Mucosa of descending colon (tissue), 3 donors: Measurements from ENCODE around the gene AMBP. TPM values are rescaled to one million over a fixed set of nuclear protein-coding genes. Genes with fewer than 3 reads are reported as not detected.

Experiments
- ATAC-seq: fragments of 200-7000 bp; cut with Tn5 transposase; one replicate; pipeline ENCODE4 v1.9.1; 2020; ENCODE audit warnings: mild to moderate bottlenecking, moderate library complexity
- DNase-seq, 3 donors: peaks; one replicate each; pipeline ENCODE4 v3.0.0-alpha.2; 2020
- H3K36me3 ChIP-seq: fragments of 200-600 bp; one replicate; pipeline ENCODE4 v1.8.0; 2021; ENCODE audit warnings: low read depth, mild to moderate bottlenecking
- H3K4me1 ChIP-seq: fragments of 200-600 bp; one replicate; pipeline ENCODE4 v1.8.0; 2021; ENCODE audit warnings: low read depth, mild to moderate bottlenecking
- H3K4me3 ChIP-seq: fragments of 200-600 bp; one replicate; pipeline ENCODE4 v1.8.0; 2021; ENCODE audit warnings: mild to moderate bottlenecking
- H3K9me3 ChIP-seq: fragments of 200-600 bp; one replicate; pipeline ENCODE4 v1.8.0; 2021; ENCODE audit warnings: mild to moderate bottlenecking
- CTCF ChIP-seq: fragments of 200-600 bp; IDR thresholded peaks from one replicate; pipeline ENCODE4 v1.8.0; 2022; ENCODE audit warnings: antibody characterized with exemption, mild to moderate bottlenecking
- intact Hi-C, 2 donors: fragments of 100-400 bp; cut with DNase I in 1 of 2; cut with micrococcal nuclease in 1 of 2; formaldehyde crosslinking; loops; one replicate each; pipeline versions ENCODE4 v1.11.0 to v1.11.1; 2022; cut with DNase I, micrococcal nuclease
- total RNA-seq, 3 donors: library from RNA; stranded (reverse); fragmentation: NEBNext Ultra II Directional in 2 of 3; extraction: Animal tissue kit (Norgen Biotek cat#: 25700) in 2 of 3; gene quantifications; one replicate each; pipeline versions ENCODE4 v1.2.1 to v1.2.4, GENCODE V29; 2021 to 2023
- donor health status: DM: no; HTN: no; CAD: no; lungs with moderate emphysema.
- donor health status: DM: no; HTN: no; CAD: no.
- donor health status: DM: no; HTN: yes; CAD: no.

The AMBP gene
- total RNA-seq, 3 donors from 2014 or later = 0.63 to 0.81 TPM; not detected in 1

GRCh38 chr9:114091711-114092110 is 13.6 kb upstream of the AMBP start:
- ATAC-seq (no peak), DNase-seq (no peak)
- intact Hi-C loops = no loop called here
- TF ChIP-seq CTCF = no peak
- Histone ChIP-seq H3K4me1 (no peaks in the 10 kb centered on the region), H3K4me3 (no peak overlapping the region), H3K36me3 (no peaks in the 10 kb centered on the region), H3K9me3 (no peaks in the 10 kb centered on the region)

- intact Hi-C loops = no loop called here
- no peak for DNase-seq
- Histone ChIP-seq H3K9me3 (no peaks in the 10 kb centered on the region), H3K4me3 (no peak overlapping the region), H3K36me3 (no peaks in the 10 kb centered on the region), H3K4me1 (no peaks in the 10 kb centered on the region)
- no peak for ATAC-seq
- TF ChIP-seq CTCF = no peak
These were observed 12.7 kb upstream of the AMBP start for GRCh38 chr9:114090798-114091197.

GRCh38 chr9:114089206-114089840 is 11.2 kb upstream of the AMBP start:
- ATAC-seq (no peak), DNase-seq (no peak)
- Histone ChIP-seq H3K36me3 (no peaks in the 10 kb centered on the region), H3K4me1 (no peaks in the 10 kb centered on the region), H3K9me3 (no peaks in the 10 kb centered on the region), H3K4me3 (no peak overlapping the region)
- TF ChIP-seq CTCF = no peak
- intact Hi-C loops = no loop called here

GRCh38 chr9:114088571-114089170 is 10.6 kb upstream of the AMBP start:
- intact Hi-C loops = no loop called here
- Histone ChIP-seq H3K4me1 (no peaks in the 10 kb centered on the region), H3K9me3 (no peaks in the 10 kb centered on the region), H3K4me3 (no peak overlapping the region), H3K36me3 (no peaks in the 10 kb centered on the region)
- ATAC-seq = no peak
- DNase-seq = no peak
- TF ChIP-seq CTCF = no peak

- intact Hi-C loops = no loop called here
- H3K4me1 ChIP-seq = no peaks in the 10 kb centered on the region
- H3K9me3 ChIP-seq = no peaks in the 10 kb centered on the region
- H3K36me3 ChIP-seq = no peaks in the 10 kb centered on the region
- no peak for DNase-seq
- ATAC-seq = no peak
- TF ChIP-seq CTCF = no peak
- H3K4me3 ChIP-seq = no peak overlapping the region
These were observed 9.6 kb upstream of the AMBP start for GRCh38 chr9:114087721-114088120.
